ENCODE data around the gene CDKN2B.

CDKN2B gene

DNA sequence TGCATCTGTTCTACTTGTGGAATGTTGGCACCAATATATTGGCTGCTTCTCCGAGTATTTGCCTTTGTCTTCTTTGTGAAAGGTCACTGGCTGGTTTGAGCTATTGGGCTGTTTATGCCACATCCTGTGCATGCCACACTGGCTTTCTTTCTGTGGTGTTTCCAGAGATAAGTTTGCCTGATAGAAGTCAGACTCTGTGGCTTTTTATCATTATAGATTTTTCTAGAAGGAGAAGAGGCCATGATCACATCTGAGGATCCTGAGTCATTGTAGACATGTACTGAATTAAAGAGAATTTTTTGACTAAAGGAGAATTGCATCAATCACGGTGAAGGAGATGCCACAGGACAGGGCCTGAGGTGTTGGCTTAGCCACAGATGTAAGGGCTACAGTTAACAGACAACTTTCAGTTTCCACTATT lies 26.5 kb upstream of the CDKN2B start:
- TF ChIP-seq, protein P1, sequence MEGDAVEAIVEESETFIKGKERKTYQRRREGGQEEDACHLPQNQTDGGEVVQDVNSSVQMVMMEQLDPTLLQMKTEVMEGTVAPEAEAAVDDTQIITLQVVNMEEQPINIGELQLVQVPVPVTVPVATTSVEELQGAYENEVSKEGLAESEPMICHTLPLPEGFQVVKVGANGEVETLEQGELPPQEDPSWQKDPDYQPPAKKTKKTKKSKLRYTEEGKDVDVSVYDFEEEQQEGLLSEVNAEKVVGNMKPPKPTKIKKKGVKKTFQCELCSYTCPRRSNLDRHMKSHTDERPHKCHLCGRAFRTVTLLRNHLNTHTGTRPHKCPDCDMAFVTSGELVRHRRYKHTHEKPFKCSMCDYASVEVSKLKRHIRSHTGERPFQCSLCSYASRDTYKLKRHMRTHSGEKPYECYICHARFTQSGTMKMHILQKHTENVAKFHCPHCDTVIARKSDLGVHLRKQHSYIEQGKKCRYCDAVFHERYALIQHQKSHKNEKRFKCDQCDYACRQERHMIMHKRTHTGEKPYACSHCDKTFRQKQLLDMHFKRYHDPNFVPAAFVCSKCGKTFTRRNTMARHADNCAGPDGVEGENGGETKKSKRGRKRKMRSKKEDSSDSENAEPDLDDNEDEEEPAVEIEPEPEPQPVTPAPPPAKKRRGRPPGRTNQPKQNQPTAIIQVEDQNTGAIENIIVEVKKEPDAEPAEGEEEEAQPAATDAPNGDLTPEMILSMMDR (IDR thresholded peaks at IDR 0.05), result no peak
- Histone ChIP-seq H3K4me3 (no peak overlapping the region), H3K27ac (no peak overlapping the region)
- no peak for DNase-seq (ENCODE audit: low spot score)

DNA sequence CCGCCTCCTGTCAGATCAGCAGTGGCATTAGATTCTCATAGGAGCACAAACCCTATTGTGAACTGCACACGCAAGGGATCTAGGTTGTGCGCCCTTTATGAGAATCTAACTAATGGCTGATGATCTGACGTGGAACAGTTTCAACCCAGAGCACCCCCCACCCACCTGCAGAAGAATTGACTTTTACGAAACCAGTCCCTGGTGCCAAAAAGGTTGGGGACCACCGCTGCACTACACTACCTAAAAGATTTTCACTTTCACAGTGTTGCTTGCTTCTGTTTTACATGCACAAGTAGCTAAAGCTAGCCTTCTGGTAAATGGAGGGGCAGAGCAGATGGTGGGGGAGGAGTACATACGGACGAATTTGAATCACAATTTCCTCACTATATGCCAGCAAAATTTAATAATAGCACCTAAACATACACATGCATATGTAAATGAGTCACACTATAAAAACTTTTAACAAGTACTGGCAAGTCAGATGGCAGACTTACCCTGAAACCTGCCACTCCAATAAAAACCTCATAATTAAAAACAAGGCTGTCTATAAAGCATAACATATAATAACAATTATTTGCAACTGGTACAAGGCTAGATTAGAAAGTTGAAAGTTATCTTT lies 24.0 kb upstream of the CDKN2B start:
- TF ChIP-seq, protein P1 (IDR thresholded peaks at IDR 0.05), result no peak
- Histone ChIP-seq H3K27ac (no peak overlapping the region), H3K4me3 (no peak overlapping the region)
- no peak for DNase-seq (ENCODE audit: low spot score)

DNA sequence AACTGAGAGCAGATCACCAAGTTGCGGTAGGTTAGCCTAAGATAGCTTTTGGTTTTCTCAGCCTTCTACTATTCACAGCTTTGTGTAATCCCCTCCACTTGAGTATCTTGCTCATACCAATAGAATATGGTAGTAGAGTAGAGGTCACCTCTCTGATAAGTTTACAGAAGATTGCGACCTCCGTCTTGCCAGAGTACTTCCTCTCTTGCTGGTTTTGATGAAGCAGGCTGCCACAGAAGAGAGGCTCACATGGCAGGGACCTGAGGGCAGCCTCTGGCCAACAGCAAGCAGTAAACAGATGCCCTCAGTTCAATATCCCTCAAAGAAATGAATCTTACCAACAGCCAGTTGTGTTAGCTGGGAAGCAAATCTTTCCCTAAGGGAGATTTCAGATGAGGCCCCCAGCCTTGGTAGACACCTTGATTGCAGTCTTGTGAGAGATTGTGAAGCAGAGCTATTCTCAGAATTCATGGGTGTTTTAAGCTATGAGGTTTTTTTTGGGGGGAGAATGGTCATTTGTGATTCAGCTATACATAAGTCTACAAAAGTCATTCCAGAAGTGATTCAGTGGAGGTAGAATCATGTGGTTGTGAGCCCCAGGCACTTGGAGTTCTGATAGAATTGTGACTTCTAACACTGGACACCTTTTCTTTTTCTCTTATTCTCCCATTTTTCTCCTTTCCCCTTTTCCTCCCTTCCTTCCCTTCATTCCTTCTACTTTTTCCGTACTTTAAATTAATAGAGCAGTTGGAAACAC lies 22.7 kb upstream of the CDKN2B start:
- TF ChIP-seq, protein P1 (IDR thresholded peaks at IDR 0.05), result no peak
- no peak for DNase-seq (ENCODE audit: low spot score)
- H3K4me3 ChIP-seq, result no peak overlapping the region
- H3K27ac ChIP-seq, result no peak overlapping the region

DNA sequence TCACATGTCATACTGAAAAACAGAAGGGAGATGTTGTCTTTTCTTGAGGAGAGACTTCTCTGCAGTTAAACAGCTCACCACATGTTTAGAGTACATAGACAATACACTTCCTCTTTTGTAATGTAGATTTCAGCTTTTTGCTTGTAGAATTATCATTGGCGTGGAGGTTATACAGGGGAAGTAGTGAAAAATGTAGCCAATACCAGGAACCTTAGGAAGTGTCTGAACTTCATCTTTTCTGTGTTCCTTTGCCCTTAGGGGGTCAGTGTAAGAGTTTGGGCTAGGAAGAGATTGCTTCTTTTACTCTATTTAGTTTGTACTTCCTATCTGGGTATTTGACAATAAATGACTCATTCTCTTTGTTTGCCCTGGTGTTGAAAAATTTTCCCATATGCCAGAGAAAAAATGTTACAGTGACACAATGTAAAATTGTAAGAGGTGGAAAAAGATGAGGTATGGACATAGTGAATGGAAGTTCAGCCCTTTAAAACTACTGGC lies 21.0 kb upstream of the CDKN2B start:
- no peak overlapping the region for H3K27ac ChIP-seq
- no peak for DNase-seq (ENCODE audit: low spot score)
- TF ChIP-seq, protein P1 (IDR thresholded peaks at IDR 0.05), result no peak
- no peak overlapping the region for H3K4me3 ChIP-seq

DNA sequence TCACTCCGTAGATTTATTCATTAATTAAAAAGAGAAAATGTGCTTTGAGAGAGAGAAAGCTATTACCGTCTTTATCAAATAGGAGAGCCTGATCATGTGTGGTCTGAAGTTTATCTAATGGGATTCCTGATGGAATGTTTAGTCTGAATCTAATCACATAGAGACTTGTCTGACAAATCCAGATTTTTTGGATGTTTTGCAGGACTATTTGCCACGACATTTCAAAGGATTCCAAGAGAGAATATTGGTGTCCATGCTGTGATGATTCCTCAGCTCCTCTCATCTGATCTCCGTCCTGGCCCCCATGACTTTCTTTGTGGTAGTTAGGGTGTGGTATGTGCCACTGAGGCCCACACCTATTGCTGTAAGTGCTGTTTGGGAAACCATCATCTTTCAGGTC lies 20.1 kb upstream of the CDKN2B start:
- Histone ChIP-seq H3K4me3 (no peak overlapping the region), H3K27ac (no peak overlapping the region)
- no peak for DNase-seq (ENCODE audit: low spot score)
- TF ChIP-seq, protein P1 (IDR thresholded peaks at IDR 0.05), result no peak

DNA sequence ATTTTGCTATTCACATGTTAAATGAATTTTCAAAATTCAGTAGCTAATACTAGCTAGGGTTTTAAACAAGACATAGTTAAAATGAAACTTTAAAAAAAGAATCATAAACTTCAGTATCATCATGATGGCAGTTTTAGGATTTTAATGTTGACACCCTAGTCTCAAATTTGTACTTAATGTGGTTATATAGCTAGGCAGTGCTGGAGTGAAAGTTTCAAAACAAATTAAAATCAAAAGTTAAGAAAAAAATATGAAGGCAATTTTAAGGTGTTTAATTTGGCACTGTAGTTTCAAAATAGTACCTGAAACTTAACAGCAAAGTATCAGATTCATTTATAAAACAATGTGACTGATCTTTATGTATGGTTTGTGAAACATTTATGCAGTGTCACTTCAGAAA lies 19.3 kb upstream of the CDKN2B start:
- no peak overlapping the region for H3K4me3 ChIP-seq
- no peak for DNase-seq (ENCODE audit: low spot score)
- H3K27ac ChIP-seq, result no peak overlapping the region
- TF ChIP-seq, protein P1 (IDR thresholded peaks at IDR 0.05), result no peak

DNA sequence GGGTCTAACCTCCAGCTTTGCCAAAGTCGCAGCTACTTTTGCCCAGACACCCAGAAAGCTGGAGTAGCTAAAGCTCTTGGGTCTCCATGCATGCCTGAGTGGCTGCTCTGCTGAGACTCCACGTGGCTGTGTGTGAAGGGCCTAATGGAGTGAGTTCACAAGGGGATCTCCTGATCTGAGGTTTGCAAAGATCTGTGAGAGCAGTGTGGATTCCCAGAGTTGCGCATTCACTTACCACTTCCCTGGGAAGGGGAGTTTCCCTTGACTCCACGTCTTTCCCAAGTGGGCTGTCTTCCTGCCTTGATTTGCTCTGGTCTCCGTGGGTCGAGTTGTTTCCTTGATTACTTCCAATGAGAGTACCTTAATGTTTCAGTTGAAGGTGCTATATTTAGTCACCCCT lies 17.6 kb upstream of the CDKN2B start:
- TF ChIP-seq, protein P1 (IDR thresholded peaks at IDR 0.05), result no peak
- Histone ChIP-seq H3K27ac (no peak overlapping the region), H3K4me3 (no peak overlapping the region)
- no peak for DNase-seq (ENCODE audit: low spot score)
